RWPE2 (cell line): ENCODE results near the gene SLC12A7.
A peak's percentile ranks its signal among the peaks of the same experiment; 100 is the strongest.
"Not testable (repeated sequence)": the region's sequence is repeated elsewhere in the genome, so short reads cannot be mapped to it uniquely, and the experiment has no call there.

Experiments used
- ATAC-seq: fragments of 200-7000 bp; cut with Tn5 transposase; 3 replicates; pipeline ENCODE4 v1.9.1; 2021; ENCODE audit warnings: low read depth
- DNase-seq: peaks from one replicate; pipeline ENCODE4 v3.0.0-alpha.2; 2020; ENCODE audit warnings: low spot score
- H3K27ac ChIP-seq: fragments of 450-650 bp; 2 replicates; pipeline ENCODE4 v1.5.1; 2017; ENCODE audit warnings: mild to moderate bottlenecking; ENCODE audit not compliant: poor library complexity, severe bottlenecking
- H3K27me3 ChIP-seq: fragments of 250-450 bp; sonication (Bioruptor Pico); 2 replicates; pipeline ENCODE4 v1.5.1; 2021; ENCODE audit warnings: mild to moderate bottlenecking, moderate library complexity; ENCODE audit not compliant: insufficient read depth, poor library complexity, severe bottlenecking
- H3K36me3 ChIP-seq: fragments of 250-450 bp; sonication (Bioruptor Pico); 2 replicates; pipeline ENCODE4 v1.5.1; 2020; ENCODE audit warnings: low read depth, mild to moderate bottlenecking, moderate library complexity
- H3K4me1 ChIP-seq: fragments of 250-450 bp; sonication (Bioruptor Pico); 2 replicates; pipeline ENCODE4 v1.5.1; 2021; ENCODE audit warnings: mild to moderate bottlenecking, moderate library complexity; ENCODE audit not compliant: insufficient read depth, poor library complexity, severe bottlenecking
- H3K4me3 ChIP-seq: fragments of 250-450 bp; sonication (Bioruptor Pico); 2 replicates; pipeline ENCODE4 v1.5.1; 2021; ENCODE audit warnings: mild to moderate bottlenecking, moderate library complexity; ENCODE audit not compliant: severe bottlenecking
- H3K9me3 ChIP-seq: fragments of 250-450 bp; sonication (Bioruptor Pico); 2 replicates; pipeline ENCODE4 v1.5.1; 2021; ENCODE audit warnings: mild to moderate bottlenecking, moderate library complexity; ENCODE audit not compliant: severe bottlenecking
- CTCF ChIP-seq: fragments of 450-650 bp; IDR thresholded peaks from one replicate; pipeline ENCODE4 v1.5.1; 2017; ENCODE audit warnings: mild to moderate bottlenecking, moderate library complexity; ENCODE audit not compliant: poor library complexity, severe bottlenecking

SLC12A7 gene

GRCh38 chr5:1158647-1159340 lies 46.9 kb upstream of the SLC12A7 start:
- Histone ChIP-seq H3K27ac (no peak overlapping the region), H3K9me3 (peaks cover 6% of the 10 kb centered on the region), H3K4me3 (no peak overlapping the region), H3K36me3 (no peaks in the 10 kb centered on the region), H3K27me3 (peaks cover 26% of the 10 kb centered on the region), H3K4me1 (peaks cover 16% of the 10 kb centered on the region)
- peak; percentile 64 for DNase-seq
- TF ChIP-seq CTCF, result no peak
- no peak for ATAC-seq

- ATAC-seq, result not testable (repeated sequence)
Measured at GRCh38 chr5:1157461-1157986, 45.7 kb upstream of the SLC12A7 start.

GRCh38 chr5:1156754-1157460 lies 45.0 kb upstream of the SLC12A7 start:
- peak; percentile 54 for DNase-seq
- Histone ChIP-seq H3K36me3 (no peaks in the 10 kb centered on the region), H3K4me3 (no peak overlapping the region), H3K27me3 (peaks cover 45% of the 10 kb centered on the region), H3K27ac (no peak overlapping the region), H3K9me3 (peaks cover 6% of the 10 kb centered on the region), H3K4me1 (peaks cover 9% of the 10 kb centered on the region)
- no peak for TF ChIP-seq CTCF
- no peak for ATAC-seq

More at GRCh38 chr5:1157461-1157986, 45.7 kb upstream of the SLC12A7 start:
- H3K4me3 ChIP-seq, H3K27ac ChIP-seq, H3K36me3 ChIP-seq, H3K9me3 ChIP-seq: not testable (repeated sequence)
- DNase-seq, result peak; percentile 58
- Histone ChIP-seq H3K27me3 (peaks cover 39% of the 10 kb centered on the region), H3K4me1 (peaks cover 16% of the 10 kb centered on the region)

- DNase-seq (peak; percentile 63), ATAC-seq (no peak)
- H3K4me1 ChIP-seq, result peaks cover 2% of the 10 kb centered on the region
- no peak overlapping the region for H3K27ac ChIP-seq
- no peak overlapping the region for H3K4me3 ChIP-seq
- H3K27me3 ChIP-seq, result peaks cover 46% of the 10 kb centered on the region
- no peak for TF ChIP-seq CTCF
- no peaks in the 10 kb centered on the region for H3K36me3 ChIP-seq
- H3K9me3 ChIP-seq, result peaks cover 6% of the 10 kb centered on the region
Measured at GRCh38 chr5:1156033-1156753, 44.3 kb upstream of the SLC12A7 start.
